B cell (primary cell): ENCODE measurements around the gene VPS9D1.

Experiments used
- CTCF ChIP-seq: fragments of 200-600 bp; IDR thresholded peaks from one replicate; pipeline ENCODE4 v1.8.0; 2022; ENCODE audit warnings: antibody characterized with exemption, mild to moderate bottlenecking
- EZH2 ChIP-seq: IDR thresholded peaks from 2 replicates; pipeline ENCODE4 v1.6.1; 2012; ENCODE audit warnings: borderline replicate concordance, low read depth, mild to moderate bottlenecking, moderate library complexity, low read length; ENCODE audit not compliant: insufficient read depth, poor library complexity, severe bottlenecking

GRCh38 chr16:89748921-89749320 lies 28.2 kb upstream of the VPS9D1 start:
- TF ChIP-seq CTCF (no peak), EZH2 (no peak)
